Dendritic cell treated with granulocyte-macrophage colony-stimulating factor and Interleukin-4, amounts not matched to agents 40 ng/mL and 50 ng/mL, for 4 days (primary cell): ENCODE measurements around the gene TTC7B.

Source experiments
- H3K27ac Mint-ChIP-seq: one replicate; pipeline ENCODE4 v1.8.0; 2022; ENCODE audit warnings: mild to moderate bottlenecking, mixed read lengths
- H3K27me3 Mint-ChIP-seq: one replicate; pipeline ENCODE4 v1.8.0; 2022; ENCODE audit warnings: mild to moderate bottlenecking, mixed read lengths
- H3K36me3 Mint-ChIP-seq: one replicate; pipeline ENCODE4 v1.8.0; 2022; ENCODE audit warnings: low read depth, mixed read lengths
- H3K4me1 Mint-ChIP-seq: one replicate; pipeline ENCODE4 v1.8.0; 2022; ENCODE audit warnings: low read depth, mixed read lengths
- H3K4me3 Mint-ChIP-seq: one replicate; pipeline ENCODE4 v1.8.0; 2022; ENCODE audit warnings: mild to moderate bottlenecking, moderate library complexity, mixed read lengths
- H3K9me3 Mint-ChIP-seq: one replicate; pipeline ENCODE4 v1.8.0; 2022; ENCODE audit warnings: mixed read lengths
- intact Hi-C: fragments of 100-400 bp; cut with micrococcal nuclease; formaldehyde crosslinking; loops from one replicate; pipeline ENCODE4 v1.15.0; 2022

Gene TTC7B

DNA sequence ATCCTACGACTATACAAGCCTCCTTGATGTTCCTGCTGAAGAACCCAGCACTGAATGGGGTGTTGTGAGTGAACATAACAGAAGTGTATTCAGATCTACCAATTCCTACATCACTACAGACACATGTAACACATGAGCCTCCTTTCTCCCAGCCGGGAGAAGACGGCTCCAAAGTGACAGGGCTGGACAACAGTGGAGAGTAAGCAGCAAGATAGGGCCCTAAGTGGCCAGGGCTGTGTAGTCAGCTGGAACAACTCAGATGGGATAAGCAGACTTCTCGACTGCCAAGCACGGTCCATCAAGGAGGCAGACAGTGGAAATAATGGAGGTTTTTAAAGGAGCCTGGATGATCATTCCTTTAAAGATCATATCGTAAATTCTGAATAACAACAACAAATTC, 73.5 kb downstream of the TTC7B start:
- Mint-ChIP-seq H3K36me3 (peaks cover 17% of the 10 kb centered on the region), H3K9me3 (no peaks in the 10 kb centered on the region), H3K27ac (no peak overlapping the region), H3K27me3 (no peaks in the 10 kb centered on the region), H3K4me3 (no peak overlapping the region), H3K4me1 (no peaks in the 10 kb centered on the region)
- intact Hi-C loops = no loop called here

DNA sequence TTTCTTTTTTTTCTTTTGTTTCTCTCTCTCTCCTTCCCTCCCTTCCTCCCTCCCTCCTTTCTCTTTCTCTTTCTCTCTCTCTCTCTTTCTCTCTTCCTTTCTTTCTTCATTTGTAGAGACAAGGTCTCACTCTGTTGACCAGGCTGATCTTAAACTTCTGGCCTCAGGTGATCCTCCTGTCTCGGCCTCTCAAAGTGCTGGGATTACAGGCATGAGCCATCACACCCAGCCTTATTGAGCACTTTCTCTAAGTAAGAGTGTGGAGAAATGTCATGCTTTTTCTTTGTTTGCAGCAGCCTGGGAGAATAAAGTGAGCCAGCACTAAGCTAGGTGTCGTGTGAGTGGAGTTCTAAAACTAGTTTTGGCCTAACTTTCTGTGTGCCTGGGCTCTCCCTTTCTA, 74.0 kb downstream of the TTC7B start:
- no peaks in the 10 kb centered on the region for H3K27me3 Mint-ChIP-seq
- H3K27ac Mint-ChIP-seq = no peak overlapping the region

DNA sequence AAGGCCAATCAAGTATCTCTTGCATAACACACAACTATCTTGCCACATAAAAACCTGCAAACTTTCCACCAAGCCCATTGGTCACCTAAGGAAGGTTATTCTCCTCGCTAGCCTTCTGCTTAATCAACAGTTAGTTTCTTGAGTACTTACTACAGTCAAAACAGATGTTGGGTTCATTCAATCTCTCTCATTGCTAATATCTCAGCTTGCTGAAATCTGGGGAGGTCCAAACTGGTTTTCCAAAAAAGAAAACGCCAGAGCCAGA, 74.6 kb downstream of the TTC7B start:
- Mint-ChIP-seq H3K9me3 (no peaks in the 10 kb centered on the region), H3K4me1 (no peaks in the 10 kb centered on the region), H3K36me3 (peaks cover 17% of the 10 kb centered on the region), H3K4me3 (no peak overlapping the region), H3K27ac (no peak overlapping the region), H3K27me3 (no peaks in the 10 kb centered on the region)
- intact Hi-C loops = no loop called here

More for the DNA sequence above, 74.0 kb downstream of the TTC7B start:
- H3K4me1 Mint-ChIP-seq = no peaks in the 10 kb centered on the region
- no peak overlapping the region for H3K4me3 Mint-ChIP-seq
- intact Hi-C loops = no loop called here
- peaks cover 17% of the 10 kb centered on the region for H3K36me3 Mint-ChIP-seq
- H3K9me3 Mint-ChIP-seq = no peaks in the 10 kb centered on the region

DNA sequence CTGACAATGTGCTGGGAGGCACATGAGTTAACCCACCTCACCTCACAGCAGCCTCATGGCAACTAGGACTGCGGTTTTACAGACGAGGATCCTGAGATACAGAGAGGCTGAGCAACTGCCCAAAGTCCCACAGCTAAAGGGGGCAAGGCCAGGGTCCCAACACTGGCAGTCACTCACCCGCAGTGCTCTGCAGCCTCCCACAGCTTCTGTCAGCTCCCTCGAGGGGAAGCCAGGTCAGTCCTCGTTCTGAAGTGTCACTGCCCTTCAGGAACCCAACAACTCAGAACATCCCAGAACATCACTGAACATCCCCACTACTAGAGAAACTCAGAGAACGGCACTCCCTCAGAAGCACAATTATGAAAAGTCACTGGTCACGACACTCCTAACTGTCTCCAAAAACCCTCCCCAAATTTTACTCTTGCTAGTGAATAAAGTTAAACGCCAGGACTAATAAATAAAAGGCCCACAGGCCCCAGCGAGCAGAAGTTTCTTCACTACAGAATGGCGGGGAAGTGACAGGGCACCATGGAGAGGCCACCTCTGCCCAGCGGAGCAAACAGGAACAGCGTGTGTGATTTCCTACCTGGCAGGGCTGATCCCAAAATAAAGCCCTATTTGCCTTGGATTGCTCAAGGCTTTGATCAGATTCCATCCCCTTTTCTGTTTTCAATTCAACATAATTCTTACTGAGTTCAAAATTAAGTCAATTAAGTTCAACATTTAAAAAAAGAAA, 75.1 kb downstream of the TTC7B start:
- no peaks in the 10 kb centered on the region for H3K9me3 Mint-ChIP-seq
- H3K27ac Mint-ChIP-seq = no peak overlapping the region
- no peaks in the 10 kb centered on the region for H3K27me3 Mint-ChIP-seq
- peaks cover 17% of the 10 kb centered on the region for H3K36me3 Mint-ChIP-seq
- H3K4me3 Mint-ChIP-seq = no peak overlapping the region
- no peaks in the 10 kb centered on the region for H3K4me1 Mint-ChIP-seq
- intact Hi-C loops = no loop called here

DNA sequence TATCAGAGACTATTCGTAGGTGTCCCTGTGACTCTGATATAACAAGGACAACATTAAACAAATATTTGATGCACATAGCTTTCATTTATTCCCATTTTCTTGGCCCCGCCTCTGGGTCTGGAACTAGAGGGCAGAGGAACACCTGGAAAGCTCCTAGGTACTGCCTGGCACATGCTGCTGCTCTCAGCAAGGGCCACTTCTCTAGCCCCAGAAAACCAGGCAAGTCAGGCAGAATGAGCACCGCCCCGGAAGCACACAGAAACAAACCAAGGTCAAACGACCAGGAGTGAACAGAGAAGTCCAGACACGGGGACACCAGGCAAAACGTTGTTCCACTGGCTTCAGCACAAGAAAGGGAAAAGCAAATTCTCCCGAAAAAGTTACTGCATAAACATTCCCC, 76.1 kb downstream of the TTC7B start:
- Mint-ChIP-seq H3K36me3 (peaks cover 17% of the 10 kb centered on the region), H3K27me3 (no peaks in the 10 kb centered on the region), H3K9me3 (no peaks in the 10 kb centered on the region), H3K27ac (no peak overlapping the region), H3K4me1 (no peaks in the 10 kb centered on the region), H3K4me3 (no peak overlapping the region)
- intact Hi-C loops = no loop called here

DNA sequence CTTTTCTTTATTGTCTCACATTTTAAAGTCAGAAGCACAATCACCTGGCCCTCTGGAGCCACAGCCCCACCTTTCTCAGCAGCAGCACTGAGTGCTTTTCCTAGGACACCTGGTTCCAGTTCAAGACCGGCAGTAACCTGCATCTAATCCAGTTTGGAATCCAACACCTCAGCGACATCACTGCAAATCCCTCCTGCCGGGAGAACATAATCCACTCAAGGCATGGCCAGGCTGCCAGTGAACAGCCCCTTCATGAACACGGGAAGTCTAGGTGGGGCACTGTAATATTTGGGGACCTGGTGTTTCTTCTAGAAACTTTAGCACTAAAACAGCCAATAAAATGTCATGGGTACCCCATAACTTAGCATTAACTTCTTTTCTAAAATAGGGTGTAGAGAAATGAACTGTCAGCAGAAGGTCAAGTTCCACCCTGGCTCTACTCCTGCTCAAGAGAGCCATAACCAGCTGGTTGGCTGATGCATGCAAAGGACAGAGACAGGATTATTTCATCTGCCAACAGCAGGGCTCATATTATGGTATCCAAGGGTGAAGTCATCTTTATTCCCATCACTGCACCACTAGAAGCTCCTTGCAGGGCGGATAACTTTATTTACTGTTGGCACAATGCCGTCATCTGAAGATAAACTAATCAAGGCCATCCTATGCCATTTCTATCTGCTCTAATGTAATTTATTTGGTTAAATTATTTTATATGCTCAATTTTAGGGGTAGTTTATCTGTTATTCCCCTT, 76.7 kb downstream of the TTC7B start:
- no peak overlapping the region for H3K27ac Mint-ChIP-seq
- no peak overlapping the region for H3K4me3 Mint-ChIP-seq
- intact Hi-C loops = no loop called here
- H3K9me3 Mint-ChIP-seq = no peaks in the 10 kb centered on the region
- H3K4me1 Mint-ChIP-seq = no peaks in the 10 kb centered on the region
- H3K27me3 Mint-ChIP-seq = no peaks in the 10 kb centered on the region
- H3K36me3 Mint-ChIP-seq = peaks cover 16% of the 10 kb centered on the region

GRCh38 chr14:90733139-90733808, 83.0 kb downstream of the TTC7B start:
- Mint-ChIP-seq H3K27ac (peak overlapping the region; percentile 44), H3K27me3 (no peaks in the 10 kb centered on the region), H3K36me3 (peaks cover 11% of the 10 kb centered on the region), H3K4me3 (no peak overlapping the region), H3K9me3 (no peaks in the 10 kb centered on the region), H3K4me1 (peaks cover 22% of the 10 kb centered on the region)
- intact Hi-C loops = no loop called here

DNA sequence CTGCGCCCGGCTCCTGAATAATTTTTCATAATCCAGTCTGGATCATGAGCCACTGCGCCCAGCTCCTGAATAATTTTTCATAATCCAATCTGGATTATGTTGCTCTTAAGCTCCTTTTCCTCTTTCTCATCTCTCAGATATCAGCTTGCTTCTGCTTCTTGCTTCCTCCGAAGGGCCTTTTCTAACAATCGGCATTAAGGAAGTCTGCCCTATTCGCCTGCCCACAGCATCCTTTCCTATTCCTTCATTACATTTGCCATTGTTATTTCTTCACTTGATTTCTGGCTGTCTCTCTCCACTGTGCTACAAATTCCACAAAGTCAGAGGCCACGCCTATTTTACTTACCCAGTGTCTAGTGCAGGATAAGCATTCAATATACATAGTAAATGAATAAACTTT, 83.5 kb downstream of the TTC7B start:
- Mint-ChIP-seq H3K36me3 (peaks cover 11% of the 10 kb centered on the region), H3K27me3 (no peaks in the 10 kb centered on the region), H3K9me3 (no peaks in the 10 kb centered on the region), H3K27ac (peak overlapping the region; percentile 44), H3K4me1 (peaks cover 22% of the 10 kb centered on the region), H3K4me3 (no peak overlapping the region)
- intact Hi-C loops = no loop called here

- Mint-ChIP-seq H3K27me3 (no peaks in the 10 kb centered on the region), H3K9me3 (no peaks in the 10 kb centered on the region), H3K27ac (peak overlapping the region; percentile 44), H3K4me1 (peaks cover 22% of the 10 kb centered on the region), H3K36me3 (peaks cover 11% of the 10 kb centered on the region), H3K4me3 (no peak overlapping the region)
- intact Hi-C loops = no loop called here
Observed at GRCh38 chr14:90732139-90732538, 84.1 kb downstream of the TTC7B start.

DNA sequence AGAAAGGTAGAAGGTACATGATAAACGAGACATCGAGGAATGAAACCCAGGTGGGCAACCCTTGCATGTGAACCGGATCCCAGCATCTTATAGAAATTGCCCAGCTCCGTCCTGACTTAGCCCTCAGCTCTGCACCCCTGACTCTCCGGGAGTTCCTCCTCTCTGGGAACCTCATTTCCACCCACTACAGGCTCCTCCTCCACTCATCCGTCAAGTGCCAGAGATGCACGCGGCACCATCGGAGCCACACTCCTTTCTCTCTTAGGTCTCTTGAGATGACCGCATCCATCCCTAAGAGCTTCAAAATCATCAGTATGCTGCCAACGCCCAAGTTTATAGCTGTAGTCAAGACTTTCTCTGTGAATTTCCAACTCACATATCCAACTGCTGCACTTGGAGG, 84.7 kb downstream of the TTC7B start:
- peaks cover 27% of the 10 kb centered on the region for H3K4me1 Mint-ChIP-seq
- H3K36me3 Mint-ChIP-seq = peaks cover 11% of the 10 kb centered on the region
- H3K27me3 Mint-ChIP-seq = no peaks in the 10 kb centered on the region
- H3K9me3 Mint-ChIP-seq = no peaks in the 10 kb centered on the region
- H3K27ac Mint-ChIP-seq = no peak overlapping the region
- no peak overlapping the region for H3K4me3 Mint-ChIP-seq
- intact Hi-C loops = no loop called here

- H3K4me1 Mint-ChIP-seq = peaks cover 27% of the 10 kb centered on the region
- H3K27ac Mint-ChIP-seq = no peak overlapping the region
- no peaks in the 10 kb centered on the region for H3K9me3 Mint-ChIP-seq
- no peak overlapping the region for H3K4me3 Mint-ChIP-seq
- H3K27me3 Mint-ChIP-seq = no peaks in the 10 kb centered on the region
- H3K36me3 Mint-ChIP-seq = peaks cover 11% of the 10 kb centered on the region
- intact Hi-C loops = no loop called here
Observed at GRCh38 chr14:90730206-90730766, 85.9 kb downstream of the TTC7B start.

GRCh38 chr14:90728951-90729350, 87.3 kb downstream of the TTC7B start:
- H3K4me1 Mint-ChIP-seq = peaks cover 27% of the 10 kb centered on the region
- H3K27ac Mint-ChIP-seq = no peak overlapping the region
- no peaks in the 10 kb centered on the region for H3K27me3 Mint-ChIP-seq
- intact Hi-C loops = no loop called here
- H3K9me3 Mint-ChIP-seq = no peaks in the 10 kb centered on the region
- peaks cover 11% of the 10 kb centered on the region for H3K36me3 Mint-ChIP-seq
- no peak overlapping the region for H3K4me3 Mint-ChIP-seq

DNA sequence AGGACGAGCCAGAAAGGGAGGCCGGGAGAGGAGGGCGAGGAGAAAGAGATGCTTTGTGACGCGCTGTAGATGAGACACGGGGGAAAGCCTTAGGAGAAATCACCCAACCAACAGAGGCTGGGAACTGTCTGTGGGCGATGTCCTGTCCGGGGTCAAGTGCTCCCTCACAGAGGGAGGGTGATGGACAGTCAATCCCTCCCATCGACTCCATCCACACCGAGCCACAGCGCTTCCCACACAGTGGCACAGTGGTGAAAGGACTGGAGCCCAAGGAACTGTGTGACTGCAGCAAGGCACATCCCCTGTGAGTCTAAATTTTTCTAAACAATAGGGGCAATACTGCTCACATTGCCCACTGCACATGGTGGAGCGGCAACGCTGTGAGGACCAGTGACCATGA, 89.1 kb downstream of the TTC7B start:
- Mint-ChIP-seq H3K9me3 (no peaks in the 10 kb centered on the region), H3K4me3 (no peak overlapping the region), H3K4me1 (peaks cover 13% of the 10 kb centered on the region), H3K27me3 (no peaks in the 10 kb centered on the region), H3K27ac (no peak overlapping the region), H3K36me3 (peaks cover 11% of the 10 kb centered on the region)
- intact Hi-C loops = no loop called here

DNA sequence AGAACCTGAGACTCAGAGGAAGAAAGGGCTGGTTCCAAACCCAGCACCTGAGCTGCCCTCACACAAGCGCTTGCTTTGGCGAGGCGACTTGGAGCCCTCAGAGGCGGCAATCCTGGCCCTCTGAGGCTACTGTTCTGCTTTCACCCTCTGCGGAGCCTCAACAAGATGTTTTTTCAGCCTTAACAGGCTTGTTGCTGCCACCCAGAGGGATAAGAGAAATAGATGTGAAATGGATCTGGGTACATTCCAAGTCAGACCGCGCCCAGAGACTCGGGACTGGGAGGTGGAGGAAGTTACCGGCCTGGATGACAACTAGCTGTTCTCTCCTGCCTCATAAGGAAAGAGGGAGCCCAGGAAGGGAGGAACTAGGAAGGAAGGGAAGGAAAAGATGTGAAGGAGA, 89.6 kb downstream of the TTC7B start:
- Mint-ChIP-seq H3K9me3 (no peaks in the 10 kb centered on the region), H3K4me3 (no peak overlapping the region), H3K4me1 (peaks cover 10% of the 10 kb centered on the region), H3K36me3 (peaks cover 11% of the 10 kb centered on the region), H3K27ac (no peak overlapping the region), H3K27me3 (no peaks in the 10 kb centered on the region)
- intact Hi-C loops = no loop called here
